Putamen (tissue), 1 donor: ENCODE results near the gene PDCD1.
"Not testable (repeated sequence)": the region's sequence is repeated elsewhere in the genome, so short reads cannot be mapped to it uniquely, and the experiment has no call there.

Experiments used
- DNase-seq: peaks from one replicate; pipeline ENCODE4 v3.0.0-alpha.2; 2016; ENCODE audit warnings: low spot score

PDCD1 gene

GRCh38 chr2:241813644-241814392 lies 44.9 kb downstream of the PDCD1 start:
- no peak for DNase-seq

- peak; percentile 34 for DNase-seq
These were observed 45.7 kb downstream of the PDCD1 start for GRCh38 chr2:241812730-241813643.

GRCh38 chr2:241811952-241812729 lies 46.6 kb downstream of the PDCD1 start:
- DNase-seq: no peak

- DNase-seq: peak; percentile 69
These were observed 47.3 kb downstream of the PDCD1 start for GRCh38 chr2:241811201-241811951.

GRCh38 chr2:241810307-241811200 lies 48.1 kb downstream of the PDCD1 start:
- peak; percentile 55 for DNase-seq

GRCh38 chr2:241809383-241810306 lies 49.0 kb downstream of the PDCD1 start:
- DNase-seq: no peak

- no peak for DNase-seq
These were observed 49.8 kb downstream of the PDCD1 start, which contains the start of gene NEU4 for GRCh38 chr2:241808721-241809382. Gene NEU4, plus strand, starts transcription at chr2:241809193. Its CDS starts 5,292 bp downstream, at chr2:241814485.

- DNase-seq: no peak
These were observed 50.5 kb downstream of the PDCD1 start for GRCh38 chr2:241808051-241808720.

- DNase-seq: not testable (repeated sequence)
These were observed 52.5 kb downstream of the PDCD1 start for GRCh38 chr2:241806217-241806616.

GRCh38 chr2:241804326-241805229 lies 54.1 kb downstream of the PDCD1 start:
- no peak for DNase-seq

- peak; percentile 68 for DNase-seq
These were observed 55.0 kb downstream of the PDCD1 start for GRCh38 chr2:241803387-241804325.

GRCh38 chr2:241802421-241803318 lies 56.0 kb downstream of the PDCD1 start:
- DNase-seq: no peak

- DNase-seq: no peak
These were observed 56.9 kb downstream of the PDCD1 start for GRCh38 chr2:241801611-241802420.
